Measurements from ENCODE around the gene PRR18. TPM values are rescaled to one million over a fixed set of nuclear protein-coding genes. Genes with fewer than 3 reads are reported as not detected.
A peak's percentile ranks its signal among the peaks of the same experiment; 100 is the strongest.

The PRR18 gene
- total RNA-seq, 3 donors from 2014 or later (not counting 1 experiment from before 2014, with no cell fraction given): not detected

DNA sequence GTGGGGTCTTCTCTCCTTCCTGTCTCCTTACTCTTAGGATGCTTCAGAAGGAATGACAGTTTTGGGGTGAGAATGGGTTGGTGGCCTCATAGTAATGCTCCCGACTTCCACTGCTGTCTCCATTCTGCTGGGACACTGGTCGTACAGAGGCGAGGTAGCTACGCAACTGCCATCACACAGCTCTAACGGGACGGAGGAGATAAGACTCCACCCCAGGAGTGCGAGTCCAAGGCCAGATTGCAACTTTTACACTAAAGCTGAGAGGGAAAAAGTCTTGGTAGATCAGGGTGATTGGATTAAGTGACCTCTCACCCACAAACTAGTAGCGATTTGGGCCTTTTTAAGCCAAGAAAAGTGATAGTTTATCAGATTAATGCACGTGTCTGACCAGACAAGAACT, 1.8 kb upstream of the PRR18 start:
- 97% methylated on average over 9 of the region's 9 CpGs for WGBS (ENCODE audit: insufficient coverage)
- no peak overlapping the region for H3K27ac ChIP-seq (ENCODE audit: low read length)
- Mint-ChIP-seq H3K36me3 (no peaks in the 10 kb centered on the region), H3K27ac (no peak overlapping the region), H3K4me1 (peaks cover 0 to 4% of the 10 kb centered on the region in 2 donors), H3K9me3 (no peaks in the 10 kb centered on the region), H3K27me3 (ENCODE audit: low read depth in 2 of 2) (peaks cover 31 to 33% of the 10 kb centered on the region in 2 donors), H3K4me3 (no peak overlapping the region)
- H3K9me3 ChIP-seq (ENCODE audit: control insufficient read depth, insufficient read depth, low read length): no peaks in the 10 kb centered on the region
- peaks cover 20% of the 10 kb centered on the region for H3K27me3 ChIP-seq (ENCODE audit: control insufficient read depth, insufficient read depth, low read length)
- ATAC-seq (no peak), DNase-seq (no peak)
- H3K4me3 ChIP-seq (ENCODE audit: low read length): no peak overlapping the region
- peaks cover 13% of the 10 kb centered on the region for H3K4me1 ChIP-seq (ENCODE audit: control insufficient read depth, insufficient read depth, low read length)
- TF ChIP-seq, protein P1, sequence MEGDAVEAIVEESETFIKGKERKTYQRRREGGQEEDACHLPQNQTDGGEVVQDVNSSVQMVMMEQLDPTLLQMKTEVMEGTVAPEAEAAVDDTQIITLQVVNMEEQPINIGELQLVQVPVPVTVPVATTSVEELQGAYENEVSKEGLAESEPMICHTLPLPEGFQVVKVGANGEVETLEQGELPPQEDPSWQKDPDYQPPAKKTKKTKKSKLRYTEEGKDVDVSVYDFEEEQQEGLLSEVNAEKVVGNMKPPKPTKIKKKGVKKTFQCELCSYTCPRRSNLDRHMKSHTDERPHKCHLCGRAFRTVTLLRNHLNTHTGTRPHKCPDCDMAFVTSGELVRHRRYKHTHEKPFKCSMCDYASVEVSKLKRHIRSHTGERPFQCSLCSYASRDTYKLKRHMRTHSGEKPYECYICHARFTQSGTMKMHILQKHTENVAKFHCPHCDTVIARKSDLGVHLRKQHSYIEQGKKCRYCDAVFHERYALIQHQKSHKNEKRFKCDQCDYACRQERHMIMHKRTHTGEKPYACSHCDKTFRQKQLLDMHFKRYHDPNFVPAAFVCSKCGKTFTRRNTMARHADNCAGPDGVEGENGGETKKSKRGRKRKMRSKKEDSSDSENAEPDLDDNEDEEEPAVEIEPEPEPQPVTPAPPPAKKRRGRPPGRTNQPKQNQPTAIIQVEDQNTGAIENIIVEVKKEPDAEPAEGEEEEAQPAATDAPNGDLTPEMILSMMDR (IDR thresholded peaks at IDR 0.05): no peak
- intact Hi-C loops (cut with micrococcal nuclease): no loop called here
- H3K36me3 ChIP-seq (ENCODE audit: control insufficient read depth, insufficient read depth, low read length): no peaks in the 10 kb centered on the region

GRCh38 chr6:166308769-166309589, 787 bp upstream of the PRR18 start:
- peaks cover 13% of the 10 kb centered on the region for H3K4me1 ChIP-seq (ENCODE audit: control insufficient read depth, insufficient read depth, low read length)
- H3K4me3 ChIP-seq (ENCODE audit: low read length): no peak overlapping the region
- peaks cover 0 to 4% of the 10 kb centered on the region in 2 donors for H3K4me1 Mint-ChIP-seq
- no peaks in the 10 kb centered on the region for H3K36me3 ChIP-seq (ENCODE audit: control insufficient read depth, insufficient read depth, low read length)
- H3K27ac ChIP-seq (ENCODE audit: low read length): no peak overlapping the region
- WGBS (ENCODE audit: insufficient coverage): 75% methylated on average over 9 of the region's 11 CpGs
- H3K27me3 Mint-ChIP-seq (ENCODE audit: low read depth in 2 of 2): peaks cover 33 to 42% of the 10 kb centered on the region in 2 donors
- intact Hi-C loops (cut with micrococcal nuclease): no loop called here
- H3K27ac Mint-ChIP-seq: no peak overlapping the region
- TF ChIP-seq, protein P1 (IDR thresholded peaks at IDR 0.05): no peak
- H3K4me3 Mint-ChIP-seq: peak overlapping the region; percentile 42
- DNase-seq (no peak), ATAC-seq (no peak)
- no peaks in the 10 kb centered on the region for H3K9me3 ChIP-seq (ENCODE audit: control insufficient read depth, insufficient read depth, low read length)
- H3K9me3 Mint-ChIP-seq: no peaks in the 10 kb centered on the region
- peaks cover 20% of the 10 kb centered on the region for H3K27me3 ChIP-seq (ENCODE audit: control insufficient read depth, insufficient read depth, low read length)
- no peaks in the 10 kb centered on the region for H3K36me3 Mint-ChIP-seq

GRCh38 chr6:166307082-166308032, 835 bp downstream of the PRR18 start:
- 3% methylated on average over 115 of the region's 115 CpGs for WGBS (ENCODE audit: insufficient coverage)
- no peaks in the 10 kb centered on the region for H3K36me3 ChIP-seq (ENCODE audit: control insufficient read depth, insufficient read depth, low read length)
- Mint-ChIP-seq H3K9me3 (no peaks in the 10 kb centered on the region), H3K27ac (no peak overlapping the region), H3K27me3 (ENCODE audit: low read depth in 2 of 2) (peaks cover 43 to 56% of the 10 kb centered on the region in 2 donors), H3K36me3 (no peaks in the 10 kb centered on the region), H3K4me1 (peaks cover 0 to 4% of the 10 kb centered on the region in 2 donors), H3K4me3 (peak overlapping the region; percentile 65)
- H3K27me3 ChIP-seq (ENCODE audit: control insufficient read depth, insufficient read depth, low read length): peaks cover 20% of the 10 kb centered on the region
- intact Hi-C loops (cut with micrococcal nuclease): no loop called here
- H3K27ac ChIP-seq (ENCODE audit: low read length): no peak overlapping the region
- H3K4me1 ChIP-seq (ENCODE audit: control insufficient read depth, insufficient read depth, low read length): peaks cover 13% of the 10 kb centered on the region
- DNase-seq: peak in 1 of 2 donors; percentile 36
- ATAC-seq: peak in 2 of 3 donors; percentile 52 to 53
- H3K4me3 ChIP-seq (ENCODE audit: low read length): no peak overlapping the region
- TF ChIP-seq, protein P1 (IDR thresholded peaks at IDR 0.05): no peak
- no peaks in the 10 kb centered on the region for H3K9me3 ChIP-seq (ENCODE audit: control insufficient read depth, insufficient read depth, low read length)
